Right forelimb (tissue), 1 donor: ENCODE measurements around the gene ZDHHC17.

Experiments used
- DNase-seq: peaks from one replicate; pipeline ENCODE4 v3.0.0-alpha.2; 2018

ZDHHC17 gene

DNA sequence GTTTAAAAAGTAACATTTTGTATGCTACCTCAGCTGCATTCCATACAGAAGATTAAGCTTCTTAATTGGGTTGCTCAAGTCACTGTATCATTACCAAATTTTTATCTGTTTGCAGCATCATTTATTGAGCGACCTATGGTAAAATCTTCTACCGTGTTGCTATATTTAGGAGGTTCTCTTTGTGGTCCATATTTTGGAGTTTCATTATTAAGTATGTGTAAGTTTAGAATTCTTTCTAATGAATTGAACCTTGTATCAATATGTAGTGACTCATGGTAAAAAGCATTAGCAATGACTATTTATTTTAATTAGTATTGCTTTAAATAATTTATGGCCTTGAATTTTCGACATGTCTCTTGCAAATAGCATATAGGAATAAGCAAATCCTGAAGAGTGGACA, 72.7 kb downstream of the ZDHHC17 start:
- no peak for DNase-seq

DNA sequence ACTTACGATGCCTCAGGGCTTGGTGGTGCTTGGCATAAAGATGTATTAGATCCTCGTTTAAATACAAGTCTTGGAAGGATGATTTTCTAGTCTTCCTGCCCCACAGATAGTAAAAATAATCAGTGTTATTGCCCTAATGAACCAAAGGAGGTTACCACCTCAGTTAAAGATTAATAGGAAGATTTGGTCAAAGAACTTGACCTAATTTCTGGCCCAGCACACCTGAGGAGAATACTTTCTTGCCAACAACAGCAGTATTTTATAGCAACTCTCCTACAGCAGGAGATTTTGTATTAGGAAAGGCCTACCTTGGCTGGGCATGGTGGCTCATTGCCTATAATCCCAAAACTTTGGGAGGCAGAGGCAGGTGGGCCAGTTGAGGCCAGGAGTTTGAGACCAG, 83.3 kb downstream of the ZDHHC17 start:
- no peak for DNase-seq

DNA sequence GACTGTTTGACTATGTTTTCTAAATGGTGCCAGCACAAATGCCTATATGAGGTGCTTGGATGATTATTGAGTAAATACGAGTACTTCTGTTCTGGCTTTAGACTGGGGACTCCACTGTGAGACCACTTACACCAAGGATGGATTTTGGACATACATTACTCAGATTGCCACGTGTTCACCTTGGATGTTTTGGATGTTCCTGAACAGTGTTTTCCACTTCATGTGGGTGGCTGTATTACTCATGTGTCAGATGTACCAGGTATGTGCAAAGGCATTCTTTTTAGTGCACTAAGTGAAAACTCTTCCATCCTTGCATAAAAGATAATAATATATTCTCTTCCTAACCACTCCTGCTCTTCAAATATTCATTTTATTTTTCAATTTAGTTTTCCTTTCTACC, 84.2 kb downstream of the ZDHHC17 start:
- no peak for DNase-seq

DNA sequence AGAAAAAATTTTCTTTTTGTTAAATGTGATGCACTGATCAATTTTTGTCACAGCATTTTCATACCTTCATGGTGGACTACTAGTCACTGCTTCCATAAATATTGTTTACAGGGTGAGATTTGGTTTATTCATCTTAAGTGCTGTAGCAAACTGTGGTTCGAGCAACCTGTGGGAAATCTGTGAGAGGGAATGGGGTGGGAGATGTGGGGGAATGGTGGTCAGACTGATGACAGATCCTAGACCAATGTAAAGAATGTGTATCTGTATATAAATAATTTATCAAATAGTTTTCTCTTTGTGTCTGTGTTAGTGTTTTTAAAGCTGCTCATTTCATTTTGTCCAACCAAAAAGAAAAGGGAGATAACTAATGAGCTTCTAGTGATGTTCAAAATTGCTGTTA, 88.2 kb downstream of the ZDHHC17 start:
- DNase-seq, result no peak

DNA sequence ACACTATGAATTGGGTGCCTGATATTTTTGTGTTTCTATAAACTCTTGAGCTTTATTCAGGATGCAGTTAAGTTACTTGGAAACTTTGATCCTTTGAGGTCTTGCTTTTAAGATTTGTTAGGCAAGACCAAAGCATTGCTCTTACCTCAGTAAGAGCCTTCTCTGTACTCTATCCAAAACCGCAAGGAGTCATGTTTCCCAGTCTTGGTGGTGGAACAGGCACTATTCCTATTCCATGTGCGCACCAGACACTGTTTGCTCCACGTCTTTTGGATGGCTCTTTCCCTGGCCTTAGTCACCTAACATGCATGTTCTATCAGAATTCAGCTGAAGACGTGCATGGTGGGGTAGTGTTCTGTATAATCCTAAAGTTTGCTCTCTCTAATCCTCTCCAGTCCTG, 91.4 kb downstream of the ZDHHC17 start:
- DNase-seq, result no peak

DNA sequence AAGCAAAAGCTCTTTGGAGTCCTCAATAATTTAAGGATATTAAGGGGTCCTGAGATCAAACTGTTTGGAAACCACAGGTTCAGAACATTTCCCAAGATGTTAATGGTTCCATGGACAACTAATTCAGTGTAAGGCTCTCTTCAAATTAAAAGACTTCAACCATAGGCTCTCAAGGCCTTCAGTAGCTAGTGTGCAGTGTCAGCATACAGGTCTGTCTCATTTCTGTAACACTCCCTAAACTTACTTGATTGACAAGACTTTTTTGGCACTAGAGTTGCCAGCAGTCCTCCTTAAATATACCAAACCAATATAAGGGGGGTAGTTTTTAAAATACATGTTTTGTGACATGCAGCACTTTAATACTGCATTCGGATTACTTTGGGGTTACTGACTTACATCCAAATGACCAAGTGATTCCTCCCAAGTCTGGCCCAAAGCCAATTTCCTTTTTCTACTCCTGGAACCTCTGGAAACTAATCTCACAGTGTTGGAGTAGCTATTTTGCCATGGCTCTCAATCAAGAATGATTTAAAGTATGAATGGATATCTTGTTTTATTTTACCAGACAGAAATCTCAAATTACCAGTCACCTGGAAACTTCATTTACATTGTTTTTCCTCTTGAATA, 92.2 kb downstream of the ZDHHC17 start:
- DNase-seq, result no peak

DNA sequence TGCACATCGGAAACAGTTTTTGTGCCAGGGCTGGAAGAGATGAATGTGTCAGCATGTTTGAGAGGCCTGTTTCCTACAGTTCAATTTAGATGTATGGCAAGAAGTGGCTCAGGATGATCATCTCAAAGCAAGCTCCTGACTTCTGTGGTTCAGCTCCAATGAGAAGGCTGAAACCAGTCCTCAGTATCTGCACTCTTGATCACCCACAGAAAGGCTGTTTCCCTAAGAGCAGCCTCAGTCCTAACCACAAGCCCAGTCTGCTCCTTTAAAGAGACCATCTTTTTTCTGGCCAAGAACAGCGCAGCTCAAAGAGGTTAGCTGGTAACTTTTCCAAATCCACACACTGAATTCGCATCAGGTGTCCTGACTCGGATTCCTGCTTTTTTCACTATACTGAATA, 95.7 kb downstream of the ZDHHC17 start:
- DNase-seq, result no peak

DNA sequence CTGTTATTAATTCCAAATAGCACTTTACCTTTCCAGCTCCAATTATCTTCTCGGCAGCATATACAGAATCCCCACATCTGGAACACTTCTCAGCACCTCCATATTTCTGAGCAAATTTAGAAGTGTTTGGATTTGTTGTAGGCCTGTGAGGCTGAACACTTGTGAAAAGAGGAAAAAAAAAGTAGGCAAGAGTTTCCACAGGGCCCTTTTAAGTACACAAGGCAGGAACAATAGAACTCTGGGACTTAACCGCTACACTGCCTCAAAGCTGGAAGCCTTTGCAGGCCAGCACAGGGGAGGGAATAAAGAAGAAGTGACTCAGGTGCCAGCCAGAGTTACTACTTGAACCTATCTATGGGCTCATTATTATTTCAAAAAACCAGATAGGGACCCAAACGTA, 96.3 kb downstream of the ZDHHC17 start:
- DNase-seq, result no peak

DNA sequence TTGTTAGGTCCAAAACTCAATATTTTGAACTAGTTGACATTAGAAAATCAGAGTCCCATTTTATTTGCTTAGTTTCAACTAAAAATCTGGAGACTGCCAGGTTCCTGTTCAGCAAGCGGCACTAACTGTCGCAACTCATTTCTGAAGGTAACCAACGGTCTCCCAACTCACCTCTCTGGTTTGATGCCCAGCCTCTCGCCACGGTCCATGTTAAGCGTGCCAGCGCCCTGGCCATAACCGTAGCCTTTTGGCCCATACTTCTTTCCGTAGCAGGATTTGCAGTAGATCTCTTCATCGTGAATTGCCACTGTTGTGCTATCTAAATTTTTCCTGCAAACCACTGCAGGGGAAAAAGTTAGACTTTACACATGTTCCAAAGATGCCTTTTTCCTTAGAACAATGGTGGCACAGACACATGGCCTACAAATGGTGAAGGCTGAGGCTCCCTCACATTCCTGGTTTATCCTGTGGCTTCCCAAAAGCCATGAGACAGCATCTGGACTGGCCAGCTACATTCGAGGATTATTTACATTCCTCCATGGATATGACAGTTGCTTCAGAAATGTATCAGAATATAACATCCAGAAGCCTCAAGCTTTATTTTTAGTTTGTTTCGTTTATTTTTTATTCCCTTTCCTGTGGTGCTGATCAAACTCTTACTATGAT, 99.2 kb downstream of the ZDHHC17 start:
- no peak for DNase-seq

DNA sequence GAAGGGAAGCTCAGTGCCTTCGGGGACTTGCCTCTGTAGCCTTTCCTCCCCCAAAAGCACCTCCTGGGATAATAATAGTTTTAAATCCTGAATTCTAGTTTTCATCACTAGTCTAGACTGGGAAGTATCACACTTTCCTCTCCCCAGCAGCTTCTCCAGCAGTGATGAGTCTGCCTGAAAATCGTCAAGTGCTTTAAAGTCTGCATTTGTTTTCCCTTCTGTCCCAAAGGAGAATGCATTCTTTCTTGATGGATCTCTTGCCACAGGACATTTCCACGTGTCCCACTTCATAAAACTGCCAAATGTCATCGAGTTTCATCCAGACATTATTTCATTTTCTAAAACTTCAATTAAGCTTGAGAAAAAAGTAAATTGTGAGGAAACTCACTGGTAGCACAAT, 99.9 kb downstream of the ZDHHC17 start:
- no peak for DNase-seq

DNA sequence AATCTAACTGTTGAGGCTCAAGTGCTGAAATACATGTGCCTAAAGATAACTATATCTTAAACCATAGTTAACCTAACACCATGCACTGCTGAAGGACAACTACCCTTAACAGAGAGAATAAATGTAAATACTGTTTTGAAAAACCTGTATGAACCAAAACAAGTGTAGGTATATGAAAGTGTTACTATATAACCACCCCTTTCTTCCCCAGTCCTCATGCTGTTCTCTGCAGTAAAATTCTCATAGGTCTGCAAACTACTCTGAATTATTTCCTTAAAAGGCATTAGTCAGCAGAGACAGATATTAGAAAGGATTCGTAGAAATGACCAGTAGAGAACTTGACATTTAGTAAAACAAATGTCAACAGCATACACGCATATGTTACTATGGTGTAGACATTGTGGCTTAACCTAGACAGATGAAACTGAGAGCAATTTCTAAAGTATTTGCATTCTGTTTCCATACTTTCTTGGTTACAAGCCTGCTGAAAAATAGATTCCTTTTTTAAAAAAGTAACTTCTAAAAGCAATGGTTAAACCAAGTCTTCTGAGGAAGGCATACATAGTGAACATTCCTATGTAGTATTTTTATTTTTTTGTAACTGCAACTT, 101.0 kb downstream of the ZDHHC17 start:
- DNase-seq, result no peak

DNA sequence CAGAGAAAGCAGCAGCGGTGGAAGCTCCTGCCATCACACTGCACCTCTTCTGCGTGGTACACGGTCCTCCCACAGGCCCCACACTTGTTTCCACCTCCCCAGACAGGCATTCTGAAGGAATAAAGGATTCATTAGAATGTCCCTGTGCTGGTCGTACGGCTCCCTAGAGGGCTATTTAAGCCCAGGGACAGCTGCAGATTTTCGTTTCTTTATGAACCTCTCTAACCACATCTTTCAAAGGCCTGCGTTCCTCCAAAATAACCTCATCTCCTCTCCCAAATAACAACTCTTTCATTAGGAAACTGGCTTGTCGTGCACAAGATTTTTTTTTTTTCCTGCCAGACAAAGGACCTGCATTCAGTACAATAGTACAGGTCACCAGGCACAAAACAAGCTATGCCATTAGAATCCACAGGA, 102.2 kb downstream of the ZDHHC17 start:
- DNase-seq, result no peak

DNA sequence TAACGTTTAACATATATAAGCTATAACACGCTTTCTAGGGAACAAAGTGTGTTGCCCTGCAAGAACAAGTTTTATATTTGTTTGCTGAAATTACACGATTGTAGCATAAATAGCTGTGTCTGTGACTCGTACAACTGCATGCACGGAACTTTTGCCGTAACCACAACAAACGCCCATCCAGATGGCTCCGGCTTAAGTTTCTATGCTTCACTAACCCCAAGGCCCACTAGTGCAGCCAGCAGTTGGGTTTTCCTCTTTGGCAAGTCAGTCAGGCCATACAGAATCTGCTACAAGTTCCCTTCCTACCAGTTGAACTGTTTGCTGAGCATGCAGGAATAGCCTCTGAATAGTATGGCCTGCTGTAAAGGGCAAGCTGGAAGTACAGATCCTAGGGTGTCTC, 102.8 kb downstream of the ZDHHC17 start:
- peak; percentile 69 for DNase-seq

DNA sequence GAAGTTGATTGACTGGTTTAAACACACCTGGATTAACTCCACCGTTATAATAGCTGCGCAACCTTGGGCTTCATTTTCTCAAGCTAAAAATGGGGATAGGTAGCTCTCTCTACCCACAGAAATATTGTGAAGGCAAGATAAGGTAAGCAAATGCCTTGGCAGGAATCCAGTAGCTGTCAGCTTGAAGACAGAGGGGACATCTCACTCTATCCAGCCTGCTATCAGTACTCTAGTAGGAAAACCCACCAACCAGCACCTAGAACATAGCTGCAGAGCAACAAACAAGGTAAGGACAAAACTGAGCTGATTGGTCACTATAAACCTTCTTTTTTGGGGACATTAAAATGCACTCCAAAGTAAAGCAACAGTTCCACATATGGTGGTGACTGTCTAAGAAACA, 107.2 kb downstream of the ZDHHC17 start:
- DNase-seq, result no peak

DNA sequence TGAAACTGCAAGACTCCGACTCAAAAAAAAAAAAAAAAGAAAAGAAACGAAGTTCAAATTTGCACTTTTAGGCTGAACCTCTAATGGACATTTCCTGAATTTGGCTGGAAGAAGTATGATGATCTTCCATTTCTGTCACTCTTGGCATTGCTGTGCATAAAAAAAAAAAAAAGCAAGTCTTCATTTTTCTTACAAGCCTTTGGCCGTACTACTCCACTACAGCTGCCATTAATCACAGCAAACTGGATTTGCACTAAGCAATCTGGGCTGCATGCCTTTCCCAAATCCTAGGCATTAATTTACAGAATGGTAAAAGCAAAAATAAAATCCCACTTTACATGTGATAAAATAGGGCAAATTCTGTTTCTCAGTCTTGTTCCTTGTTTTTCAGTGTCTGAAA, 107.8 kb downstream of the ZDHHC17 start:
- DNase-seq, result no peak

DNA sequence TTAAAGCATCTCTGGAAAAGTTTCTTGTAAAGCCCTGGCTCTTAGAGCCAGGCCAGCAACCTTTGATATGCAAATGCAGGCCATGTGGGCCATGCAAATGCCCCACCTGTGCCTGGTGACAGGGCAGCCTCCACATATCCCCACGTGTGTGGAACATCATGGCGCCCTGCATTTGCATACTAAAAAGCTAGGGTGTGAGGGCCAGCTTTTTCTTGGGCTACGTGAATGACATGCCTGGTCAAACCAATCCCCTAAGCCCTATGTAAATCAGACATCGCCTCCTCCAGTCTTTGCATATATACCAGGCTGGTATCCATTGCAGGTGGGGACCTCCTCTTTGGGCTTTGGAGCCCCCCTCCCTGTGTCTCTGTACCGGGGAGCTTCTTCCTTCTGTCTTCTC, 108.5 kb downstream of the ZDHHC17 start:
- DNase-seq, result no peak

DNA sequence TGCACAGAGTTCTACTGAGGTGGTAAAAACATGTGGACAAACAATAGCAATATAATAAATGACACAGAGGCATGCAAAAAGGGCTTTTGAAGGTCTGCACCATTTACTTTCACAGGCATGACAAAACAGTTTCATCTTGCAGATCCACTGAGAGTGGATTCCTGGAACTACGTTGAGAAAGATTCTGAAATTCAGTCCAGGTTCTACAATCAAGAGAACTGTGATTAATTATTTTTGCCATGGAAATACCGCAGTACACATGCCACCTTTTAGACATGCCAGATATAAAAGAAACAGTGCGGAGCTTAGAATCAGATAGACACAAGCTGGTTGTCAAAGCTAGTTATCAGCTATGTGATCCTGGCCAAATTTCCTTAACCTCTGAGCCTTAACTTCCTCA, 110.1 kb downstream of the ZDHHC17 start:
- DNase-seq, result no peak

DNA sequence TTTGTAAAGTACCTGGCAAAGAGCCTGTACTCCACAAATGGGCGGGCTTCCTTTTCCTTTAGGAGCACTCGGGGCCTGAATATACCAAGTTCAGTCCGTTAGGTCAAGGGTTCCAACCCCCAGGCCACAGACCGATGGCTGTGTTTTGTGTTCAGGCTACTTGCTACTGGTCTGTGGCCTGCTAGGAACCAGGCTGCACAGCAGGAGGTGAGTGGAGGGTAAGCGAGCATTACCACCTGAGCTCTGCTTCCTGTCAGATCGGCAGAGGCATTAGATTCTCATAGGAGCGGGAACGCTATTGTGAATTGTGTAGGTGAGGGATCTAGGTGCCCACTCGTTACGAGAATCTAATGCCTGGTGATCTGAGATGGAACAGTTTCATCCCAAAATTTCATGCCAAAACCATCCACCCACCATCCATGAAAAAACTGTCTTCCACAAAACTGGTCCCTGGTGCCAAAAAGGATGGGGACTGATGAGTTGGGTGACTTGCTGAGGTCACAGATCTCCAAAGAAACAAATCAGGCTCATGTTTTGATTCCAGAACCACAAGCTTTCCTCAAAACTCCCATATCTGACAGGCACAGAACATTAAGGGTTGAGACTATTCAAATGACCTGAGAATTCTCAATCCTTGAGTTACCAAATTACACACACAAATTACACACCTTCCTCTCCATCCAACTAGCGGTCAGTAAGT, 110.7 kb downstream of the ZDHHC17 start:
- DNase-seq, result no peak

DNA sequence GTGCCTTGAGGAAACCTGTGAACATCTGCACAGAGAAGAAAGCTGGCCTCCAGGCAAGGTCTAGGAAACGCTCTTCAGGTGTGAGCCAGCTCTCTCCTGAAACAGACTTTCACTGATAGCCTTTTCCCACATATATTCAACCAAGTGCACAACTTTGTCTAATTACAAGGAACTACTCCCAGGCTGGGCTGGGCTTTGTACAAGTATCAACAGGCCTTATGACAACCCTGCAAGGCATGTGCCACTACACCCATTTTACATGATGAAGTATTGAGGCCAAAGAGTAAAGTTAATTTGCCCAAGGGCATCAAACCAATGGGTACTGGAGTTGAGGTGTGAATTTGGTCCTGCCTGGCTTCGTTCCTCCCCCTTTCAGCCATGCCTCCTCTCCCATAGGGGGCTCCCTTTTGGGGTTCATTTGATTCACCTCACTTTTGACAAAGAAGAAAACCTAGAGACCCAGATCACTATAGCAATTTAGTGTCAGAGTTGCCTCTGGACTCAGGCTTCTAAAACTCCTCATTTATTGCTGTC, 112.8 kb downstream of the ZDHHC17 start:
- DNase-seq, result no peak

DNA sequence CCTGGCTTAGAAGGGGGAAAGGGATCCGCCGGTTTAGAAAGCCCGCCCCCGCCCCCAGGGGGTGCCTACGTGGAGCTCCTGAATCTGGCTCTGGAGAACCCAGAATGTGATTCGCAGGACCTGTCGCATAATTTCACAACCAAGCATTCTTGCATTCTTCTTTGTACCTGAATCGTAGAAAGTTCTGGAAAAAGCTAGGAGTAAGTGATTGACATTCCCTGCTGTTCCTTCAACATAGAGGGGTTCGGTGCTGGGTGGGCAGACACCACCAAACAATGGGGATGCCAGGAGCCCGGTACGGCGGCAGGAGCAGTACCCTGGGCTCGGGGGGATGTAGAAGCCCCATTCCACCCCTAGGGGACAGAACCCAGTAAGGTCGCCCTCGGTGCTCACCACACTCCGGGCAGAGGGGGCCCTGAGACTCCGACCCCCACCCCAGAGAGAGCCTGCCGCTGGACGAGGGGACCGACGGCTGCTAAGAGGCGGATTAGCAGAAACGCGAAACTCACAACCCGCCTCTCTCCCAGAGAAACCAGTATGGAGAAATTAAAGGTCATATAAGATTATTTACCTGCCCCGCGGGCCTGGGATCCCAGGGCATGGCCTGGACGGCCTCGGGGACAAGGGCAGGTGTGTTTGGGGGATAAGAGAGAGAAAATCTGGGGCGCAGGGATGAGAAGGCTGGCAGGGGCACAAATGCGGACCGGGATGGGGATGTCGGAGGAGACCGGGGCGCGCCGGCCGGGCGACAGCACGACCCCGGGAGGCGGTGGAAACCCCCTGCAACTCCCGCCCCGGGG, 114.4 kb downstream of the ZDHHC17 start:
- peak; percentile 66 for DNase-seq

DNA sequence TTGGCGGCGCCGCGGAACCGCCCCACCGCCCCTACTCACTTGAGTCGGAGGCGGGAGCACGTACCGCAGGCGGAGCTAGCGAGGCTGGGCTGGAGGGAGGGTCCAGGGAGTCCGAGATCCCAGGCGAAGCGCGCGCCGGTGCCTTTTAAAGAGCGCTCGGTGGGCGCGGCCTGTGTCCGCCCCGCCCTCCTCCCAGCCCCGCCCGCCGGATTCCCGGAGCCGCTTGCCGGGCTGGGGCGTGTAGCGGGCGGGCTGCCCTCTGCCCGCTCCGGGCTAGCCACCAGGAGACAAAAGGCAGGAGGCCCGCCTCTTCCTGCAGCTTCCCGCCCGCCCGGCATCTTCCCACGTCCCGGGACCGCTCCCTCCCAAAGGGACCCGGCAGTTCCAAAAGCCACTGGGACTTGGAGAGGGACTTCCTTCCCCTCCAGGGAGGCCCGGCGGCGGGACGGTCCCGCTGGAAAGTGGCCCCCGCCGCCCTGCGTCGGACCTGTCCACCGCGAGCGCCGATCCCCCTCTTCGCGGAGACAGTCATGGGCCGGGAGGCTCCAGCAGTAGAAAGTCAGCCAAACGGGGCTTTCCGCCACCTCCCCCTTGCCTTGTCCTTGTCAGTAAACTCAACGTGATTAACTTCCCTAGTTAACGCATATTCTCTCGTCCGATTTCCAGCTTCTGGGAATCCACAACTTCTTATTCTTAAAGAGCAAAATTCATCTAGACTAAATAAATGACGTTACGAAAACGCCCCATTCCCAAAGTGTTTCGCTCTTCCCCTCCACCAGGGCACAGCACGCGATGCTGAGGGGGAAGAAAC, 115.2 kb downstream of the ZDHHC17 start, which contains the start of gene CSRP2:
TSS of gene CSRP2 (minus strand) at position 121 of the 811 bp plus-strand sequence. CDS start 12,759 bp downstream, outside the sequence.
- DNase-seq, result peak; percentile 94
